HG03060 (cell line): Measurements from ENCODE around the gene SPTBN4.
A peak's percentile ranks its signal among the peaks of the same experiment; 100 is the strongest.
"Not testable (repeated sequence)": the region's sequence is repeated elsewhere in the genome, so short reads cannot be mapped to it uniquely, and the experiment has no call there.

Experiments used
- ATAC-seq: cut with Tn5 transposase; IDR thresholded peaks from one replicate; pipeline ENCODE4 v1.9.1; 2021; ENCODE audit warnings: low read depth, moderate number of reproducible peaks; ENCODE audit not compliant: unreplicated experiment

SPTBN4 gene

GRCh38 chr19:40464059-40465024 is 2.5 kb upstream of the SPTBN4 start:
- ATAC-seq, result no peak

GRCh38 chr19:40465025-40465556 is 1.7 kb upstream of the SPTBN4 start:
- no peak for ATAC-seq

GRCh38 chr19:40465557-40466218 is 1.1 kb upstream of the SPTBN4 start, which contains the start of gene BLVRB:
Gene BLVRB (minus strand): TSS chr19:40465745. CDS start chr19:40465688, 57 bp downstream.
- peak; percentile 62 for ATAC-seq

DNA sequence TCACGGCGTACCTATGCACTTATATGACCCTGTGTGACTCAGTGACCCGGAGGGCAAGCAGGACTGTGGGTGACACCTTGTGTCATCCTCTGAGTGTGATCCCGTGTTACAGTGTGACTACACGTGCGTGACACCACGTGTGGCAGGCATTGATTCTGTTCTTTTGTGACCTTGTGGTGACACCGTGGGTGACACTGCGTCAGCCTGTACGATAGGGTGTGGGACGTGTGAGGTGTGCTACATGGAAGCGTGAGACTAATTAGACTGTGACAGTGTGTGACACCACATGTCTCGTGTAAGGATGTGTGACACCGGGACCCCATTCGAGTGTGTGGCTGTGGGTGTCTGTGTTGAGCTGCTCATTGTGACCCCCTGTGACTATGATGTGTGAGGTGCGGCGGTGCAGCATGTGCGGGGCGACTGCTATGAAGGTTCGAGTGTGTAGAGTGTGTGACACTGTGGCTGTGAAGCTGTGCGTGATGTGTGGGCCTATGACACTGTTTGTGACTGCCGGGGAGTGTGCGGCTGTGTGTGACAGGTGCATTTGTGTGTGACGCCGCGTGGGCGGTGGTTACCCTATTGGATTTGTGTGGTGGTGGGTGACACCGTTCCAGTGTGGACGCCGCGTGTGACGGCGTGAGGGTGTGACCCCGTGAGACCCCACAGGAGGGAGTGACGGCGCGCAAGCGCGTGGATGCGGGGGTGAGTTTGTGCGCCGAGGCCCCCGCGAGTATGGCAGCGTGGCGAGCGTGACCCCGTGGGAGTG is 399 bp upstream of the SPTBN4 start:
- ATAC-seq, result peak; percentile 35

GRCh38 chr19:40469011-40469410 is 2.2 kb downstream of the SPTBN4 start:
- no peak for ATAC-seq

DNA sequence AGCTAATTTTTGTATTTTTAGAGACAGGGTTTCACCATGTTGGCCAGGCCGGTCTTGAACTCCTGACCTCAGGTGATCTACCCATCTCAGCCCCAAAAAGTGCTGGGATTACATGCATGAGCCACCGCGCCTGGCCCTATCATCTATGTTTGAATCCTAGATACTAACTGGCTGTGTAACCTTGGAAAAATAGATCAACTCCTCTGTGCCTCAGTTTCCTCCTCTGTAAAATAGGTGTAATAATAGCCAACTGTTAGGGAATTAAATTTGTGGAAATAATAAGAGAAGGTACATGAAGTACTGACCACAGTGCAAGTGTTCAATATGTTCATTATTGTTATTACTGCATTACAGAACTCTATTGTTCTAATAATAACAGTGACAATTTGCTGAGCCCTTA is 4.3 kb downstream of the SPTBN4 start:
- no peak for ATAC-seq

GRCh38 chr19:40472516-40472915 is 5.7 kb downstream of the SPTBN4 start:
- ATAC-seq, result no peak

GRCh38 chr19:40474737-40475136 is 7.9 kb downstream of the SPTBN4 start:
- no peak for ATAC-seq

GRCh38 chr19:40475878-40476644 is 9.3 kb downstream of the SPTBN4 start:
- not testable (repeated sequence) for ATAC-seq

GRCh38 chr19:40486017-40486416 is 19.2 kb downstream of the SPTBN4 start:
- no peak for ATAC-seq

DNA sequence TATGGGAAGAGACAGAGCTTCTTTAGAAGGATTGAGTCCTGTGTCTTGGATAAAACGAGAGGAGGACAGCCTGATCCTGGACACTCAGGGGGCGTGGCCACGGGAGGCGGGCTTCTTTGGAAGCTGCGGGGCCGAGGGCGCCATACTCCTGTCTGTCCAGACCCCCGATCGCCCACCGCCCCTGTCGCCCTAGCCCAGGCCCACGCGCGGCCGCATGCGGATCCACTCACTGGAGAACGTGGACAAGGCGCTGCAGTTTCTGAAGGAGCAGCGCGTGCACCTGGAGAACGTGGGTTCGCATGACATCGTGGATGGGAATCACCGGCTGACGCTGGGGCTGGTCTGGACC is 23.1 kb downstream of the SPTBN4 start:
- no peak for ATAC-seq

GRCh38 chr19:40492274-40492673 is 25.5 kb downstream of the SPTBN4 start:
- ATAC-seq, result no peak

DNA sequence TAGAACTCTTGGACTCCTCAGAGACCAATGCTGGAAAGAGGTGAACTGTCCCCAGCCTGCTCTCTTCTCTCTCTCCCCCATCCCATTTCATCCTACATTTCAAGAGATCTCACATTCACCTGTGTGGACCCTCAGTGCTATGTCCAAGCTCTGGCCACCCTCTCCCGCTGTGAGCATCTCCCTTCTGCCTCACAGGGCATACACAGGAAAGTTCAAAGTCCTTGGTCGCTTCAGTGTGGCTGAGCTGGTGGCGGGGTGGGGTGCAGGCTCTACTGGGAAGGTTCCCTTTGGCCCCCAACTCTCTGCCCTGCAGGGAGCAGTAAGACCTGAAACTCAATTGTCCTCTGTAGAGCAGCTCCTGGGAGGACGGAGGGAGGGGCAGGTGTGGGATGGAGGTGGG is 27.0 kb downstream of the SPTBN4 start:
- ATAC-seq, result no peak

DNA sequence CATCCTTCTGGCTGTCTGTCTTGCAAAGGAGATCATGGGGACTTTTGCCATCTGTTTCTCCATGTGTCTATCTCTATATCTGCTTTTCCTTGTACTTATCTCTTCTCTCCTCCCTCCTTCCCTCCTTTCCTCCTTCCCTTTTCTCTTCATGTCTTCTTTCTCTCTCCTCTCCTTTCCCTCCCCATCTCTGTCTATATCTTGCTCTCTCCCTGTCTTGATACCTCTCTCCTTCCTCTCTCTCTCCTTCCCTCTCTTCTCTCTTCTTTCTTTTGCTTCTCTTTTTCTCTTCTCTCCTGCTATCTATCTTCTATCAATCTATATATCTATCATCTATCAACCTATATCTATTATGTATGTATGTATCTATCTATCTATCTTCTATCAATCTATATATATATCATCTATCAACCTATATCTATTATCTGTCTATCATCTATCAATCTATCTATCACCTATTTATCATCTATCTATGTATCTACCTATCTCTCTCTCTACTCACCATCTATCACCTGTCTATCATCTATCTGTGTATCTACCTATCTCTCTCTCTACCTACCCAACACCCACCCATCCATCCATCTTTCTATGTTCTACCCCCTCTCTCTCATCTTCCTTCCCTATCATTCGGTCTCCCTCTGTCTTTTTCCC is 27.5 kb downstream of the SPTBN4 start:
- ATAC-seq, result no peak

GRCh38 chr19:40497214-40497613 is 30.4 kb downstream of the SPTBN4 start:
- no peak for ATAC-seq

DNA sequence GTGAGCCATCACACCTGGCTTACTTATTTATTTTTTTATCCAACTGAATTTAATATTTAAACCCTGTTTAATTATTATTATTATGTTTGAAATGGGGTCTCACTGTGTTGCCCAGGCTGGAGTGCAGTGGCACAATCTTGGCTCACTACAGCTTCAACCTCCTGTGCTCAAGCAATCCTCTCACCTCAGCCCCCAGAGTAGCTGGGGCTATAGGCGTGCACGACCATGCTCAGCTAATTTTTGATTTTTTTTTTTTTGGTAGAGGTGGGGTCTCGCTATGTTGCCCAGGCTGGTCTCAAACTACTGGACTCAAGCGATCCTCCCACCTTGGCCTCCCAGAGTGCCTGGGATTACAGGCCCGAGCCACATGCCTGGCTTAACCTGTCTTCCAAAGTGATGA is 32.5 kb downstream of the SPTBN4 start:
- ATAC-seq, result no peak

DNA sequence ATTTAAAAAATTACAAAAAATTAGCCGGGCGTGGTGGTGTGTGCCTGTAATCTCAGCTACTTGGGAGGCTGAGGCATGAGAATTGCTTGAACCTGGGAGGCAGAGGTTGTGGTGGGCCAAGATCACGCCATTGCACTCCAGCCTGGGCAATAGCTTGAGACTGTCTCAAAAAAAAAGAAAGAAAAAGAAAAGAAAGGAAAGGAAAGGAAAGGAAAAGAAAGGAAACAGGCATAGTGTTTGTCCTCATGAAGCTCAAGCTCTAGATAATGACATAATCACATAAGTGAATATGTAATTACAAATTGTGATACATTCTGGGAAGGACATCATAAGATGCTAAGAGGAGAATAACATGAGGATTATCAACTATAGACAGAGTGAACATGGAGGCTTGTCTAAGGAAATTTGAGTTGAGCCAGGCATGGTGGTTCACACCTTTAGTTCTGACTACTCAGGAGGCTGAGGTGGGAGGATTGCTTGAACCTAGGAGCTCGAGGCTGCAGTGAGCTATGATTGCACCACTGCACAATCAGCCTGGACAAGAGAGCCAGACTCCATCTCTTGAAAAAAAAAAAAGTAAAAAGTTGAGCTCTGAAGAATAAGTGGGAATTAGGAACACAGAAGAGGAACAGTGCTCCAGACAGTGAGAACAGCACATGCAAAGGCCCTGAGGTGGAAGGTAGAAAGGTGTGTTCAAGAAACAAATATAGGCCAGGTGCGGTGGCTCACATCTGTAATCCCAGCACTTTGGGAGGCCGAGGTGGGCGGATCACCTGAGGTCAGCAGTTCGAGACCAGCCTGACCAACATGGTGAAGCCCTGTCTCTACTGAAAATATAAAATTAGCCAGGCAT is 34.1 kb downstream of the SPTBN4 start:
- not testable (repeated sequence) for ATAC-seq

DNA sequence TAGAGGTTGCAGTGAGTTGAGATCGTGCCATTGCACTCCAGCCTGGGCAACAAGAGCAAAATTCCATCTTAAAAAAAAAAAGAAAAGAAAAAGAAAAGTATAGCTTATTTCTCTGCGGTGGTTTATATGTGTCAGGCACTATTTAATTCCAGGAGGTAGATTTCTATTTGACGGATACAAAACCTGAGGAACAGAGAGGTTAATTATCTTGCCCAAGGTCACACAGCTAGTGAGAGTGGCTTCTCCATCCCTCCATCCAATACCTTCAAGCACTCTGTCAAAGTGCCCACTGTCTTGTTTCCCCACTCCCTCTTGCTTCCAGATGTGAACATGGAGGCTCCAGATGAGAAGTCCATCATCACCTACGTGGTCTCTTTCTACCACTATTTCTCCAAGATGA is 34.8 kb downstream of the SPTBN4 start:
- ATAC-seq, result no peak

DNA sequence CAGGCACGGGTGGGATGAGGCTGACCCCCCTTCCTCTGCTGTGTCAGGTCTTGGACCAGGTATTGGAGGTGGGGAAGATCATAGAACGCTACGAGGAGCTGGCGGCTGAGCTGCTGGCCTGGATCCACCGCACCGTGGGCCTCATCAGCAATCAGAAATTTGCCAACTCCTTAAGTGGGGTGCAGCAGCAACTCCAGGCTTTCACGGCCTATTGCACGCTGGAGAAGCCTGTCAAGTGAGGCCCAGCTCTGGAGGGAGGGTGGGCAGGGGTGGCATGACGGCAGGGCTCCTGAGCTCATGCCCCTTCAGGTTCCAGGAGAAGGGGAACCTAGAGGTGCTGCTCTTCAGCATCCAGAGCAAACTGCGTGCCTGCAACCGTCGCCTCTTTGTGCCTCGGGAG is 35.3 kb downstream of the SPTBN4 start:
- no peak for ATAC-seq
